Melanocyte of skin (primary cell): ENCODE data around the gene SMIM14. TPM values are rescaled to one million over a fixed set of nuclear protein-coding genes. Genes with fewer than 3 reads are reported as not detected.

Source experiments
- small RNA-seq, 2 donors: library from RNA; depleted of rRNA; stranded (forward); fragments of <200 nt; gene quantifications; one replicate each; pipeline ENCODE3, GENCODE V24; 2012
- total RNA-seq, 2 donors: library from RNA; depleted of rRNA; stranded (reverse); fragments of >200 nt; gene quantifications; 2 replicates each; pipeline ENCODE4 v1.2.3, GENCODE V29; 2012

Gene SMIM14
- 10 to 100 TPM; 11.7 to 12.0 TPM for total RNA-seq

DNA sequence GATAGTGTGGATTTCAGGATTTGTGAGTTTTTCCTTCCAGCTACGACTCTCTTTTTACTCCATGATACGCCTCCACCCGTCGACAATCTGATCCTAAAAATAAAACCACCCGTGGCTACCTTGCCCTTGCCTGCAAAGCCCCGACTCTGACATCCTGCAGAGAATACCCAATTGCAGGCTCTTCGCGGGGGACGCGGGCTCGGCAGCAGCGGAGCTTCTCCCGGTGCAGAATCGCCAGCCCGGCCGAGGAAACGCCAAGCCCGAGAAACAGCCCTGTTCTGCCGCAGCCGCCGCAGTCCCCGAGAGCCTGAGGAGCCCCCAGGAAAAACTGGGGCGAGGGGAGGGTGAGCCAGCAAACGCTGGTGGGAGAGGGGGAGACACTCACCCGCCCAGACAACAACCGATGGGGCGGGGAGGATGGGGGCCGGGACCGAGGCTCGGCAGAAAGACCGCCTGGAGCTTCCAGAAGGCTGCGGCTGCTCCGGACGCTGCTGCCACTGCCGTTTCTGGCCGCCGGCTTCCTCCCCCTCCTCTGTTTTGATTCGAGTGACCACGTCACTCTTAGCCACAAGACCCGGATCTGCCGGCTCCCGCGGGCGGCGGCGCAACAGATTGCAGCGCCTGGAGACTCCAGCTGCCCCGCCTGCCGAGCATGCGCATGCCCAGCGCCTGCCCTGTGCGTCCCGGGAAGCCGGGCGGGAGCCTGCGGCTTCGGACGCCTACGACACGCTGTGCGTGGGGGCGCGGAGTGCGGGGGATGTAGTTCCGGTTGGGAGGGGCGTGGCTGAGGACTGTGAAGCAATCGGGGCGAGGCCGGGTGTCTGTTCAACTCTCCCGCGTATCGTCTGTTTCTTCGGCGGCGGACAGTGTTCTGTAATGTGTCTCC is at the start of gene SMIM14:
Gene SMIM14, minus strand, starts transcription at position 512 of the 886 bp plus-strand sequence. CDS start 33,720 bp downstream, outside the sequence.

DNA sequence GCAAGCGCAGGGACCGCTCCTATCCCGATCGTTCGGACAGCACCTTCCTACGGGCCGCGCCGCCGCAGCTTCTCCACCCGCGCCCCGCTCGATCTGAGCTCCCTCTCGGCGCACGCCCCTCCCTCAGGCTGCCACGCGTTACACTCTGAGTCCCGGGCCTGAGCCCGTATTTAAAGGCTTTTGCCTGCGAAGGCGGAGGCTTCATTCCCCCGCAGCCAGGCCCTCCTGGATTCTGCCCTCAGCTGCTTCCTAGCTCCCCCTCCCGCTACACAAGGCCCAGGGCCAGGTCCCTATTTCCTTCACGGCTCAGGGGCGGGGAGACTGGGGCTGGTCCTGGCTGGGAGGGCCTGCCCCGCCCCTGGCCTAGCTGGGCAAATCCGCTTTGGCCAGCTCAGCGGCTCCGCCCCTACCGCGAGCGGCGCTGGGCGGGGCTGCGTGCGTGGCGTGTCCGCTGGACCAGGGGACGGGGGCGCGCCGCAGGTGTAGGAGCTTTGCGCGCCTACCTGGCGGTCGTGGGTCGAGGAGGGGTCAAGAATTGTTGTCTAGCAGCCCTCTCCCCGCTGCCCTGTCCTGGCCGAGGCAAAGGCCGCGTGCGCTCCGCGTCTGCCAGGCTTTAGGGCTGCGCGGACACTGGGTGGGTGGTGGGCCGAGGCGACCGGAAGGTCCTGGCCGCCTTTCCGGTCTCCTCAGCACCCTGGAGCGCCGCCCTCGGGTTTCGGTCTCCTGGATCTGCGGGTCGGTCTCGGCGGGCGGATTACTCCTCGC is 111.2 kb downstream of the SMIM14 start, which contains the start of gene UGDH:
Gene UGDH, minus strand, starts transcription at position 144 of the 765 bp plus-strand sequence. CDS start 5,927 bp downstream, outside the sequence.

Small RNAs within 50 kb of the gene (small RNA-seq; reads per million reads assigned to genes)
- gene RNU7-11P: 0 reads per million in 2 donors

Other genes starting within 250 kb of the SMIM14 start
- gene KLB, start 231.9 kb downstream of the SMIM14 start, total RNA-seq: under 1 TPM in 1 of 2 donors, not detected in 1; under 0.01 TPM
- 1,000 to 10,000 TPM in 1 of 2 donors, 100 to 1,000 TPM in 1; 657 to 1,236 TPM for gene RPL9, start 179.9 kb downstream of the SMIM14 start, total RNA-seq
- gene LIAS, start 179.8 kb downstream of the SMIM14 start, total RNA-seq: 10 to 100 TPM in 1 of 2 donors, 1 to 10 TPM in 1; 7.2 to 12.7 TPM
- 10 to 100 TPM; 28.2 to 79.6 TPM for gene UGDH, start 111.4 kb downstream of the SMIM14 start, total RNA-seq
- 10 to 100 TPM; 12.4 to 17.3 TPM for gene UBE2K, start 59.3 kb upstream of the SMIM14 start, total RNA-seq